Measurements from ENCODE around the gene WDR86. TPM values are rescaled to one million over a fixed set of nuclear protein-coding genes. Genes with fewer than 3 reads are reported as not detected.

Gene WDR86
- not detected in 3 replicates for polyA plus RNA-seq
- not detected for polyA plus RNA-seq (2011; ENCODE audit: low read depth)
- polyA plus RNA-seq (2011; cell fraction: cytosol; rRNA removed): not detected in 2 replicates
- 0.11 TPM in 1 of 2 replicates, not detected in the other for polyA plus RNA-seq (2011; cell fraction: nucleus; rRNA removed)
- 0.42 TPM in 1 of 2 replicates, not detected in the other for polyA plus RNA-seq (2012; ENCODE audit: low replicate concordance)
- not detected in 3 replicates for polyA minus RNA-seq
- not detected for polyA minus RNA-seq (2011; cell fraction: cytosol; rRNA and poly(A)+ RNA removed)
- not detected in 2 replicates for polyA minus RNA-seq (2011; cell fraction: nucleus; rRNA and poly(A)+ RNA removed)

- H3K4me2 ChIP-seq (ENCODE audit: control insufficient read depth, extremely low read depth, insufficient read depth, low read depth, low read length): no peak within 1 kb of the TSS
- TF ChIP-seq CTCF (optimal IDR thresholded peaks at IDR 0.05 in 1 of 3, IDR thresholded peaks at IDR 0.05 in 1 of 3, conservative IDR thresholded peaks at IDR 0.05 in 1 of 3; ENCODE audit: extremely low read depth in 1 of 3, insufficient read depth in 2 of 3, low read length in 3 of 3): no peak
- peak; percentile 88 for TF ChIP-seq EZH2 (IDR thresholded peaks at IDR 0.05; ENCODE audit: low read length)
- H2AFZ ChIP-seq (ENCODE audit: control insufficient read depth, low read length): no peak within 1 kb of the TSS
- DNase-seq (ENCODE audit: low read depth, low spot score): no peak
- no peak for FAIRE-seq
- no peaks in the 10 kb centered on the region for H3K79me2 ChIP-seq (ENCODE audit: control insufficient read depth, insufficient read depth, low read length)
- no peaks in the 10 kb centered on the region for H3K9me1 ChIP-seq (ENCODE audit: control insufficient read depth, extremely low read depth, insufficient read depth, low read length)
- H3K4me1 ChIP-seq (ENCODE audit: control insufficient read depth, extremely low read depth, insufficient read depth, low read length): no peaks in the 10 kb centered on the region
- peaks cover 3% of the 10 kb centered on the region for H4K20me1 ChIP-seq (ENCODE audit: control insufficient read depth, extremely low read depth, insufficient read depth, low read length)
- peaks cover 58% of the 10 kb centered on the region for H3K27me3 ChIP-seq (ENCODE audit: control insufficient read depth, extremely low read depth, insufficient read depth, low read length)
- H3K9me3 ChIP-seq (ENCODE audit: control insufficient read depth, low read depth, low read length): no peaks in the 10 kb centered on the region
- no peak within 1 kb of the TSS for H3K9ac ChIP-seq (ENCODE audit: control insufficient read depth, extremely low read depth, insufficient read depth, low read length)
- H3K4me3 ChIP-seq (ENCODE audit: control insufficient read depth in 2 of 3, extremely low read depth in 1 of 3, insufficient read depth in 2 of 3, low read depth in 1 of 3, low read length in 3 of 3): no peak within 1 kb of the TSS
- H3K27ac ChIP-seq (ENCODE audit: control insufficient read depth, insufficient read depth, low read length): no peak within 1 kb of the TSS
- dilution Hi-C loops (cut with MboI; ENCODE audit: extremely low pct_ligation_motif_present, low sequenced_read_pairs): no loop called here
- H3K36me3 ChIP-seq (ENCODE audit: control insufficient read depth in 2 of 2, extremely low read depth in 1 of 2, insufficient read depth in 2 of 2, low read length in 2 of 2): no peaks in the 10 kb centered on the region
Observed at GRCh38 chr7:151409667-151410404, at the start of gene WDR86. TSS of gene WDR86 (minus strand) at chr7:151410038. CDS start at chr7:151409589, 449 bp downstream.

- DNase-seq (ENCODE audit: low read depth, low spot score): no peak
- TF ChIP-seq CTCF (optimal IDR thresholded peaks at IDR 0.05 in 1 of 3, IDR thresholded peaks at IDR 0.05 in 1 of 3, conservative IDR thresholded peaks at IDR 0.05 in 1 of 3; ENCODE audit: extremely low read depth in 1 of 3, insufficient read depth in 2 of 3, low read length in 3 of 3) (no peak), EZH2 (IDR thresholded peaks at IDR 0.05; ENCODE audit: low read length) (no peak)
- Histone ChIP-seq H3K27ac (ENCODE audit: control insufficient read depth, insufficient read depth, low read length) (no peak overlapping the region), H4K20me1 (ENCODE audit: control insufficient read depth, extremely low read depth, insufficient read depth, low read length) (no peaks in the 10 kb centered on the region), H3K9me3 (ENCODE audit: control insufficient read depth, low read depth, low read length) (peaks cover 2% of the 10 kb centered on the region), H3K4me2 (ENCODE audit: control insufficient read depth, extremely low read depth, insufficient read depth, low read depth, low read length) (no peak overlapping the region), H3K9me1 (ENCODE audit: control insufficient read depth, extremely low read depth, insufficient read depth, low read length) (no peaks in the 10 kb centered on the region), H3K4me1 (ENCODE audit: control insufficient read depth, extremely low read depth, insufficient read depth, low read length) (peaks cover 11% of the 10 kb centered on the region), H3K36me3 (ENCODE audit: control insufficient read depth in 2 of 2, extremely low read depth in 1 of 2, insufficient read depth in 2 of 2, low read length in 2 of 2) (no peaks in the 10 kb centered on the region), H2AFZ (ENCODE audit: control insufficient read depth, low read length) (no peak overlapping the region), H3K79me2 (ENCODE audit: control insufficient read depth, insufficient read depth, low read length) (no peaks in the 10 kb centered on the region), H3K9ac (ENCODE audit: control insufficient read depth, extremely low read depth, insufficient read depth, low read length) (no peak overlapping the region), H3K4me3 (ENCODE audit: control insufficient read depth in 2 of 3, extremely low read depth in 1 of 3, insufficient read depth in 2 of 3, low read depth in 1 of 3, low read length in 3 of 3) (no peak overlapping the region), H3K27me3 (ENCODE audit: control insufficient read depth, extremely low read depth, insufficient read depth, low read length) (peaks cover 3% of the 10 kb centered on the region)
- dilution Hi-C loops (cut with MboI; ENCODE audit: extremely low pct_ligation_motif_present, low sequenced_read_pairs): no loop called here
- no peak for FAIRE-seq
Observed at GRCh38 chr7:151457534-151457933, 47.7 kb upstream of the WDR86 start.
